Measurements from ENCODE around the gene ORC3. TPM values are rescaled to one million over a fixed set of nuclear protein-coding genes. Genes with fewer than 3 reads are reported as not detected.
"Not testable (repeated sequence)": the region's sequence is repeated elsewhere in the genome, so short reads cannot be mapped to it uniquely, and the experiment has no call there.

ORC3 gene
- total RNA-seq, 8 experiments from 2014 or later, result 31.5 to 41.3 (median 36.0) TPM

DNA sequence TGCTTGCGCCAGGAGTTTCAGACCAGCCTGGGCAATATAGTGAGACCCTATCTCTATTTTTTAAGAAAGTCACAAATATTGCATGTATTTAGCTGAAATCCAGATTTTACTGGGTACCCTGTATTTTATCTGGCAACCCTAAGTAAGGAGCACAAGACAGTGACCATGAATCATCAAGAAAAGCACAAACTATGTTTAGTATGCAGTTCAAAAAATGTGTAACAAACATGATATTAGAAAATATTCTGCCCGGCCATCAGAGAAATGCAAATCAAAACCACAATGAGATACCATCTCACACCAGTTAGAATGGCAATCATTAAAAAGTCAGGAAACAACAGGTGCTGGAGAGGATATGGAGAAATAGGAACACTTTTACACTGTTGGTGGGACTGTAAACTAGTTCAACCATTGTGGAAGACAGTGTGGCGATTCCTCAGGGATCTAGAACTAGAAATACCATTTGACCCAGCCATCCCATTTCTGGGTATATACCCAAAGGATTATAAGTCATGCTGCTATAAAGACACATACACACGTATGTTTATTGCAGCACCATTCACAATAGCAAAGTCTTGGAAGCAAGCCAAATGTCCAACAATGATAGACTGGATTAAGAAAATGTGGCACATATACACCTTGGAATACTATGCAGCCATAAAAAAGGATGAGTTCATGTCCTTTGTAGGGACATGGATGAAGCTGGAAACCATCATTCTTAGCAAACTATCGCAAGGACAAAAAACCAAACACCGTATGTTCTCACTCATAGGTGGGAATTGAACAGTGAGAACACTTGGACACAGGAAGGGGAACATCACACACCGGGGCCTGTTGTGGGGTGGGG, 118.9 kb downstream of the ORC3 start:
- WGBS, 10 experiments, result 60 to 100% (median 94%) methylated on average over 1 to 3 of the region's 7 CpGs; no CpG with 5 or more reads in 3 of the 10 experiments
- H3K4me3 ChIP-seq; H3K27ac ChIP-seq; H3K4me1 ChIP-seq (replicated peaks in 1 of 2); ATAC-seq (replicated peaks in 6 of 8); in situ Hi-C loops (cut with MboI; ENCODE audit: low pct_unique_long_range_greater_than_20kb in 2 of 9, low sequenced_read_pairs in 9 of 9, unreplicated experiment in 9 of 9): not testable (repeated sequence)

DNA sequence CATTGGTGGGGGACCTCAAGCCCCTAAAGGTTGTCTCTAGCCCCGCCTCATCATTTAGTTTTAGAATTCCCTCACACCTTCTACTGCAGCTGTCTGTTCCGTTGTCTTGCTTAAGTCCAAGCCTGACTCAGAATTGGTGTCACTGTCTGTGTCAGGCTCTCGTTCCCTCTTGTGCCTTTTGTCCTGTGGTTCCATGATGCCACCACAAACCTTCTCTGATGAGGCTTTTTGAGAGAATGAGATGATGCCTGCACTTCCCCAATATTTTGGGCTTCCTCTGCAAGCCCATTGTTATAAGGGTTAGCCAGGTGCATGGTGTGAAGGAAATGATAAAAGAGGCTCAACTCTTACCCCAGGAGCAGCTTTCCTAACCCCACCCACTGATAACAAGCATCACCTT, 120.2 kb downstream of the ORC3 start:
- H3K4me3 ChIP-seq, result no peak overlapping the region
- WGBS, 10 experiments, result 10 to 100% (median 86%) methylated on average over 1 to 2 of the region's 3 CpGs; no CpG with 5 or more reads in 4 of the 10 experiments
- no peak for ATAC-seq (replicated peaks in 6 of 8)
- in situ Hi-C loops (cut with MboI; ENCODE audit: low pct_unique_long_range_greater_than_20kb in 2 of 9, low sequenced_read_pairs in 9 of 9, unreplicated experiment in 9 of 9), result no loop called here
- H3K27ac ChIP-seq, result no peak overlapping the region
- no peaks in the 10 kb centered on the region for H3K4me1 ChIP-seq (replicated peaks in 1 of 2)

DNA sequence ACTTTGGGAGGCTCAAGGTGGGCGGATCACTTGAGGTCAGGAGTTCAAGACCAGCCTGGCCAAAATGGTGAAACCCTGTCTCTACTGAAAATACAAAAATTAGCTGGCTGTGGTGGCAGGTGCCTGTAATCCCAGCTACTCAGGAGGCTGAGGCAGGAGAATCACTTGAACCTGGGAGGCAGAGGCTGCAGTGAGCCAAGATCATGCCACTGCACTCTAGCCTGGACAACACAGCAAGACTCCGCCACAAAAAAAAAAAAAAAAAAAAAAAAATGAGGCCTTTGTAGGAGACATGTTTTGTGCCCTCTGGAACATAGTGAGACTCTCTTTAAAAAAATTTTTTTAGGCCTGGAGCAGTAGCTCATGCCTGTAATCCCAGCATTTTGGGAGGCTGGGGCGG, 122.8 kb downstream of the ORC3 start:
- in situ Hi-C loops (cut with MboI; ENCODE audit: low pct_unique_long_range_greater_than_20kb in 2 of 9, low sequenced_read_pairs in 9 of 9, unreplicated experiment in 9 of 9); H3K4me3 ChIP-seq; ATAC-seq (replicated peaks in 6 of 8); H3K4me1 ChIP-seq (replicated peaks in 1 of 2); H3K27ac ChIP-seq: not testable (repeated sequence)
- WGBS, 10 experiments, result 60 to 100% (median 83%) methylated on average over 1 to 3 of the region's 3 CpGs; no CpG with 5 or more reads in 5 of the 10 experiments

DNA sequence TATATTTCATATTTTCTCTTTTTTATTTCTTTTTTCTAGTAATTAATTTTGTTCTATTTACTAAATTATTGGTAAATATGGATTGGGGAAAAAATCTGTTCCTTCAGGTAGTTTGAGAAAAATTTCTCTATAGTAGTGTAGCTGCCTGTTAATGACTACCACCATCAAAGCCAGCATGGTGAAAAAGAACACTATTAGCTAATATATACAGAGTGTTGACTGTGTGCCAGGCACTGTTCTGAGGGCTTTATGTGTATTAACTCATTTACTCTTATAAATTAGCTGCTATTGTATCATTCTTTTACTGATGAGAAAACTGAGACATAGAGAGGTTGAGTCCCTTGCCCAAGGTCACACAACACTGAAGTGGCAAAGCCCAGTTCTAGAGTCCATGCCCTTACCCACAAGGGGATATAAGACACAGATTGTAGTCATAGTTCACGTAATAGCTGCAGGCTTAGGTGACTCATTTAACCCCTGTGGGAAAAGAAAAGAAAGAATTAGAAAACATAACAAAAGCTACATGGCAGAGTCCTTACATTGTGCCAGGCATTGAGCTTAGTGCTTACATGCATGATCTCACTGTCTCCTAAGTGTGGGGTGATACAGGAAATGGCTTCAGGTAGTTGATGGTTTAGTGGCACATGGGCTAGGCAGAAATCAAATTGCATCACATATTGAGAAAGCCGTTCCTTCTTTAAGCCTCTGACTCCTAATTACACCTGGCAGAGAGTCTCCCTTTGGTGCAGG, 124.3 kb downstream of the ORC3 start:
- Histone ChIP-seq H3K4me3 (no peak overlapping the region), H3K4me1 (replicated peaks in 1 of 2) (no peaks in the 10 kb centered on the region), H3K27ac (no peak overlapping the region)
- 20 to 100% (median 85%) methylated on average over 1 to 2 of the region's 2 CpGs; no CpG with 5 or more reads in 3 of the 10 experiments for WGBS, 10 experiments
- ATAC-seq (replicated peaks in 6 of 8), result no peak
- in situ Hi-C loops (cut with MboI; ENCODE audit: low pct_unique_long_range_greater_than_20kb in 2 of 9, low sequenced_read_pairs in 9 of 9, unreplicated experiment in 9 of 9), result no loop called here

Other genes with a start within 250 kb of the ORC3 start
- 10 to 100 TPM in 1 of 8 experiments, 1 to 10 TPM in 7; 1.2 to 13.6 (median 2.5) TPM for gene C6orf163, start 245.3 kb upstream of the ORC3 start, total RNA-seq
- gene CFAP206, start 182.2 kb upstream of the ORC3 start, total RNA-seq, result 10 to 100 TPM in 1 of 8 experiments, 1 to 10 TPM in 4, under 1 TPM in 2, not detected in 1; 0.17 to 14.4 (median 2.8) TPM
- gene SLC35A1, start 117.2 kb upstream of the ORC3 start, total RNA-seq, result 10 to 100 TPM; 12.7 to 31.4 (median 21.8) TPM
- gene RARS2, start 148 bp upstream of the ORC3 start, total RNA-seq, result 10 to 100 TPM; 33.8 to 57.7 (median 49.6) TPM
- gene AKIRIN2, start 112.1 kb downstream of the ORC3 start, total RNA-seq, result 10 to 100 TPM; 11.7 to 61.0 (median 35.8) TPM

Measured in motor neuron (in vitro differentiated cells).